ENCODE results near the gene DLG5.

DNA sequence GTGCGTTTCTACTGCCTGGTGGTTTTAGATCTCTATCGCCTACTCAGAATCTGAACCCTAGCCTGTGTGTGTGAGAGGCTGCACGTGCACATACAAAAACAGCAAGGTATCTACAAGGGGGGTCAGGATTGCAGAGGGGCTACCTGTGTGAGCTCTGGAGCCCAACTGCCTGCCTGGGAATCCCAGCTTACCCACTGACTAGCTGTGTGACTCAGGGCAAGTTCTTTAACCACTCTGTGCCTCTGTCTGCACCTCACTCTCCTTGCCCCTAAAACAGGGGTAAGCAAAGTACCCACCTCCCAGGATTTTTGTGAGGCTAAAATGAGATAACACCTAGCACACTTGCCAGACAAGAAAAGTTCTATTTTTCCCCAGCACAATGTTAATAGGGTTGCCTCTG lies 32.5 kb downstream of the DLG5 start:
- TF ChIP-seq, protein P1, sequence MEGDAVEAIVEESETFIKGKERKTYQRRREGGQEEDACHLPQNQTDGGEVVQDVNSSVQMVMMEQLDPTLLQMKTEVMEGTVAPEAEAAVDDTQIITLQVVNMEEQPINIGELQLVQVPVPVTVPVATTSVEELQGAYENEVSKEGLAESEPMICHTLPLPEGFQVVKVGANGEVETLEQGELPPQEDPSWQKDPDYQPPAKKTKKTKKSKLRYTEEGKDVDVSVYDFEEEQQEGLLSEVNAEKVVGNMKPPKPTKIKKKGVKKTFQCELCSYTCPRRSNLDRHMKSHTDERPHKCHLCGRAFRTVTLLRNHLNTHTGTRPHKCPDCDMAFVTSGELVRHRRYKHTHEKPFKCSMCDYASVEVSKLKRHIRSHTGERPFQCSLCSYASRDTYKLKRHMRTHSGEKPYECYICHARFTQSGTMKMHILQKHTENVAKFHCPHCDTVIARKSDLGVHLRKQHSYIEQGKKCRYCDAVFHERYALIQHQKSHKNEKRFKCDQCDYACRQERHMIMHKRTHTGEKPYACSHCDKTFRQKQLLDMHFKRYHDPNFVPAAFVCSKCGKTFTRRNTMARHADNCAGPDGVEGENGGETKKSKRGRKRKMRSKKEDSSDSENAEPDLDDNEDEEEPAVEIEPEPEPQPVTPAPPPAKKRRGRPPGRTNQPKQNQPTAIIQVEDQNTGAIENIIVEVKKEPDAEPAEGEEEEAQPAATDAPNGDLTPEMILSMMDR (IDR thresholded peaks at IDR 0.05; ENCODE audit: low read depth, low read length) = no peak
- TF ChIP-seq EZH2phosphoT487 (IDR thresholded peaks at IDR 0.05; ENCODE audit: low read depth) = no peak

Data from OCI-LY3 (cell line).